Measurements from ENCODE around the gene KIAA1586.

KIAA1586 gene

GRCh38 chr6:57074383-57074782 is 27.9 kb downstream of the KIAA1586 start:
- no peak overlapping the region for H3K4me3 ChIP-seq (ENCODE audit: low read depth, low read length)
- TF ChIP-seq CTCF (IDR thresholded peaks at IDR 0.05; ENCODE audit: low read depth, low read length), result no peak

- no peak for TF ChIP-seq CTCF (IDR thresholded peaks at IDR 0.05; ENCODE audit: low read depth, low read length)
- no peak overlapping the region for H3K4me3 ChIP-seq (ENCODE audit: low read depth, low read length)
Observed at GRCh38 chr6:57075092-57075491, 28.6 kb downstream of the KIAA1586 start.

- no peak for TF ChIP-seq CTCF (IDR thresholded peaks at IDR 0.05; ENCODE audit: low read depth, low read length)
- no peak overlapping the region for H3K4me3 ChIP-seq (ENCODE audit: low read depth, low read length)
Observed at GRCh38 chr6:57078531-57079207, 32.2 kb downstream of the KIAA1586 start.

GRCh38 chr6:57085471-57085870 is 39.0 kb downstream of the KIAA1586 start:
- no peak for TF ChIP-seq CTCF (IDR thresholded peaks at IDR 0.05; ENCODE audit: low read depth, low read length)
- H3K4me3 ChIP-seq (ENCODE audit: low read depth, low read length), result no peak overlapping the region

GRCh38 chr6:57086843-57087242 is 40.4 kb downstream of the KIAA1586 start:
- H3K4me3 ChIP-seq (ENCODE audit: low read depth, low read length), result no peak overlapping the region
- TF ChIP-seq CTCF (IDR thresholded peaks at IDR 0.05; ENCODE audit: low read depth, low read length), result no peak

- H3K4me3 ChIP-seq (ENCODE audit: low read depth, low read length), result no peak overlapping the region
- no peak for TF ChIP-seq CTCF (IDR thresholded peaks at IDR 0.05; ENCODE audit: low read depth, low read length)
Observed at GRCh38 chr6:57087916-57088315, 41.4 kb downstream of the KIAA1586 start.

GRCh38 chr6:57089265-57089664 is 42.8 kb downstream of the KIAA1586 start:
- H3K4me3 ChIP-seq (ENCODE audit: low read depth, low read length), result peak overlapping the region; percentile 66
- no peak for TF ChIP-seq CTCF (IDR thresholded peaks at IDR 0.05; ENCODE audit: low read depth, low read length)

Measured in WI38 (cell line).